ENCODE data around the gene ATP9A. TPM values are rescaled to one million over a fixed set of nuclear protein-coding genes. Genes with fewer than 3 reads are reported as not detected.

The ATP9A gene
- polyA plus RNA-seq, 3 donors = 0.04 TPM; not detected in 2

DNA sequence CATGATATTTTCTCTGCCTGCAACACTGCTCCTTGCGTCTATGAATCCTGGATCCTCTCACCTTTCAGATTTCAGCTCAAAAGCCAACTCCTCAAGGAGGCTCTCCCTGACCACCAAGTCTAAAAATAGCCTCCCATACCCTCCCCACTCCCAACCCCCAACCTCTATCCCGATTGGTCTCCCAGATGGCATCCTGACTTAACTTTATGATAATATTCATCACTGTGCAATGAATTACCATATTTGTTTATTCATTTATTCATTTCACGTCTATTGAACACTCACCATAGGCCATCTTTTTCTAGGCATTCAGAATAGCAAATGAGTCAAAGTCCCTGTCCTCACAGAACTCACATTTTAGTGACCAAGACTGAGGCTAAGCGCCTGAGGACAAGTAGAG, 183.0 kb downstream of the ATP9A start:
- Mint-ChIP-seq H3K9me3 (peaks cover 0 to 3% (median 0%) of the 10 kb centered on the region in 7 donors), H3K27me3 (ENCODE audit: low read depth in 3 of 3) (peaks cover 1 to 5% (median 3%) of the 10 kb centered on the region in 3 donors), H3K4me3 (no peak overlapping the region), H3K4me1 (peaks cover 5% of the 10 kb centered on the region), H3K27ac (no peak overlapping the region), H3K36me3 (no peaks in the 10 kb centered on the region)
- H4K20me1 ChIP-seq (ENCODE audit: insufficient read depth, low read length) = no peaks in the 10 kb centered on the region
- no peaks in the 10 kb centered on the region for H3K9me3 ChIP-seq (replicated peaks in 1 of 2; ENCODE audit: control insufficient read depth in 1 of 2, insufficient read depth in 1 of 2, low read length in 2 of 2)
- 71% methylated on average over 2 of the region's 4 CpGs for WGBS (ENCODE audit: insufficient coverage)
- H3K4me1 ChIP-seq (ENCODE audit: control insufficient read depth in 1 of 2, insufficient read depth in 2 of 2, low read length in 2 of 2) = no peaks in the 10 kb centered on the region
- H3K79me2 ChIP-seq (ENCODE audit: insufficient read depth, low read length) = no peaks in the 10 kb centered on the region
- H3K4me2 ChIP-seq (replicated peaks; ENCODE audit: extremely low read depth, low read length, poor library complexity, severe bottlenecking) = no peak overlapping the region
- H3K9ac ChIP-seq (ENCODE audit: insufficient read depth, low read length, poor library complexity, severe bottlenecking) = no peak overlapping the region
- H3K27ac ChIP-seq (ENCODE audit: low read depth in 1 of 2, low read length in 2 of 2) = no peak overlapping the region
- TF ChIP-seq CTCF (IDR thresholded peaks at IDR 0.05) = no peak
- no peak overlapping the region for H2AFZ ChIP-seq (ENCODE audit: insufficient read depth, low read depth, low read length, poor library complexity, severe bottlenecking)
- H3K36me3 ChIP-seq (replicated peaks in 1 of 2; ENCODE audit: control insufficient read depth in 1 of 2, insufficient read depth in 2 of 2, low read length in 2 of 2) = no peaks in the 10 kb centered on the region
- DNase-seq = no peak
- H3K27me3 ChIP-seq (ENCODE audit: control insufficient read depth in 2 of 2, insufficient read depth in 2 of 2, low read length in 2 of 2) = no peaks in the 10 kb centered on the region
- intact Hi-C loops (cut with micrococcal nuclease) = no loop called here
- no peak overlapping the region for H3K4me3 ChIP-seq (replicated peaks in 1 of 3; ENCODE audit: low read depth in 2 of 3, low read length in 3 of 3)

DNA sequence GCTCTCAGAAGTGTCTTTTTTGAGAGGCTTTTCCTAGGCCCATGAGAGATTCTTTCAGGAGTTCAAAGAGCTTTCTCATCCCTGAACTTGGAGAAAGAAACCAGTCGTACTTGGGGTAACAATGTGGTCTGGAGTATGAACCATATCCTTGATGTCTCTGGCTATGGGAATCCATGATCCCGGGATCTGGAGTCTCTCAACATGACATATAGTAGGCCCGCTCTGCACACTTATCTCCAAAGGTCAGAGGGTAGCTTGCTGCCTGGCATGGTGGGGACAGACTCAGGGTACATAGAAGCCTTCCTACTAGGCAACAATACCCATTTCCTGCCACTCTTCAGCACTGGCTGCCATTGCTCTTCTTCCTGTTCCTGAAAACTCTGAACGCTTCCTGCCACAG, 183.5 kb downstream of the ATP9A start:
- H3K27ac Mint-ChIP-seq = no peak overlapping the region
- intact Hi-C loops (cut with micrococcal nuclease) = no loop called here
- Histone ChIP-seq H3K4me2 (replicated peaks; ENCODE audit: extremely low read depth, low read length, poor library complexity, severe bottlenecking) (no peak overlapping the region), H3K4me3 (replicated peaks in 1 of 3; ENCODE audit: low read depth in 2 of 3, low read length in 3 of 3) (no peak overlapping the region), H3K4me1 (ENCODE audit: control insufficient read depth in 1 of 2, insufficient read depth in 2 of 2, low read length in 2 of 2) (no peaks in the 10 kb centered on the region), H3K79me2 (ENCODE audit: insufficient read depth, low read length) (no peaks in the 10 kb centered on the region), H2AFZ (ENCODE audit: insufficient read depth, low read depth, low read length, poor library complexity, severe bottlenecking) (no peak overlapping the region), H4K20me1 (ENCODE audit: insufficient read depth, low read length) (no peaks in the 10 kb centered on the region), H3K27ac (ENCODE audit: low read depth in 1 of 2, low read length in 2 of 2) (no peak overlapping the region), H3K27me3 (ENCODE audit: control insufficient read depth in 2 of 2, insufficient read depth in 2 of 2, low read length in 2 of 2) (no peaks in the 10 kb centered on the region), H3K9ac (ENCODE audit: insufficient read depth, low read length, poor library complexity, severe bottlenecking) (no peak overlapping the region), H3K9me3 (replicated peaks in 1 of 2; ENCODE audit: control insufficient read depth in 1 of 2, insufficient read depth in 1 of 2, low read length in 2 of 2) (no peaks in the 10 kb centered on the region), H3K36me3 (replicated peaks in 1 of 2; ENCODE audit: control insufficient read depth in 1 of 2, insufficient read depth in 2 of 2, low read length in 2 of 2) (no peaks in the 10 kb centered on the region)
- no peak for TF ChIP-seq CTCF (IDR thresholded peaks at IDR 0.05)
- no peaks in the 10 kb centered on the region for H3K36me3 Mint-ChIP-seq
- peaks cover 0 to 3% (median 0%) of the 10 kb centered on the region in 7 donors for H3K9me3 Mint-ChIP-seq
- peaks cover 1 to 6% (median 3%) of the 10 kb centered on the region in 3 donors for H3K27me3 Mint-ChIP-seq (ENCODE audit: low read depth in 3 of 3)
- no peak overlapping the region for H3K4me3 Mint-ChIP-seq
- WGBS (ENCODE audit: insufficient coverage) = 78% methylated on average over 4 of the region's 4 CpGs
- peaks cover 5% of the 10 kb centered on the region for H3K4me1 Mint-ChIP-seq
- DNase-seq = no peak
